GM19372 (cell line): ENCODE data around the gene TRPM6.

ENCODE experiments used
- ATAC-seq: cut with Tn5 transposase; IDR thresholded peaks from one replicate; pipeline ENCODE4 v1.9.1; 2021; ENCODE audit warnings: mild to moderate bottlenecking, low read depth, moderate library complexity; ENCODE audit not compliant: unreplicated experiment

The TRPM6 gene

DNA sequence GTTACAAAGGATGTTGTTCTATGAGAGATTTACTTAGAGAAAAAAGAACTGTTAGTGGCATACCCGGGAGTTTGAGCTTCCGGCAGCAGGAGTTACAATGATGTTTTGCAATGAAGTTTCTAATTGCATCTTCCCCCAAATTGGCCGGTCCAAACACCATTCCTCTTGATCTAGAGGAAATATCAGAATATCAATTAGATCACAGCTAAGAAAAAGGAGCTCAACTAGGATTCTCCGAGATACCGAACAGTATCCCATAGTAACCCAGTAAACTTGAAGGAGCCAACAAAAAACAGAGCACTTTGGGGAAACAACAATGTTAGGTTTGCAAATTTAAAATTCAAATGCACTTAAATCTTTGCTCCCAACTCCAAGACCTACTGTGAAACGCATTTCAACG lies 159.5 kb downstream of the TRPM6 start:
- no peak for ATAC-seq

DNA sequence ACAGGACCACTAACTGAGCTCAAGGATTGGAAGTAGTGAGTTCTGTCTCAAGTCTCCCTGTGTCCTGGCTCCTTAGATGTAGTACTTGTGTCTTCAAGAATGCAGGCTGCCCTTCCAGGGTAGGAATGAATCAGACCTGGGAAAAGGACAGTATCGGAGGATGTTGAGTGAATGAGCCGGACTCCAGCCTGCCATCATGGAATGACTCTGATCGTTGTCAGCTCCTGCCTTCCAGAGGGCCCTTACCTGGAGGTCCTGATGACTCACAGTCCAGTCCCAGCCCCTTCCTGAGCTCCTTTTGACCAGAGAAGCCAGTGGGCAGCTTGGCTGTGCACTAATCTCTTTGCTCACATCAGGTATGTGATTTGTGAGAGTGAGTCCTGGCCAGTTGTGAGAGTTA lies 161.1 kb downstream of the TRPM6 start:
- no peak for ATAC-seq

DNA sequence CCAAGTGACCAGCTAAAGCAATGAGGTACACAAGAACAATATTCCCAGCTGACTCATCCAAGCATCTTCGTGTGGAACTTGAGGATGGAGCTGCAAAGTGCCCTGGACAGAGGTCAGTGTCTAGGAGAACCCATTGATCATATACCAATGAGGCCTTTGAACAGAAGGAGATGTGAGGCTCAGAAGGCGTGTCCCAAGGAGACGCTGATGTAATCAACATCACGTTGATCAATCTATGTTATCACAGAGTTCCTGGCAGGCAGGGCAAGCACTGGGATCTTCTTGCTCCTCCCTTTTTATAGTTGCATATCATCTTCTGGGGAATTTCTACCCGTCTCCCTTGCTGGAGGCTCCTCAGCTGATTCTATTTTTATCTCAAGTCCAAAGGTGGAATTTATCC lies 163.4 kb downstream of the TRPM6 start:
- no peak for ATAC-seq

DNA sequence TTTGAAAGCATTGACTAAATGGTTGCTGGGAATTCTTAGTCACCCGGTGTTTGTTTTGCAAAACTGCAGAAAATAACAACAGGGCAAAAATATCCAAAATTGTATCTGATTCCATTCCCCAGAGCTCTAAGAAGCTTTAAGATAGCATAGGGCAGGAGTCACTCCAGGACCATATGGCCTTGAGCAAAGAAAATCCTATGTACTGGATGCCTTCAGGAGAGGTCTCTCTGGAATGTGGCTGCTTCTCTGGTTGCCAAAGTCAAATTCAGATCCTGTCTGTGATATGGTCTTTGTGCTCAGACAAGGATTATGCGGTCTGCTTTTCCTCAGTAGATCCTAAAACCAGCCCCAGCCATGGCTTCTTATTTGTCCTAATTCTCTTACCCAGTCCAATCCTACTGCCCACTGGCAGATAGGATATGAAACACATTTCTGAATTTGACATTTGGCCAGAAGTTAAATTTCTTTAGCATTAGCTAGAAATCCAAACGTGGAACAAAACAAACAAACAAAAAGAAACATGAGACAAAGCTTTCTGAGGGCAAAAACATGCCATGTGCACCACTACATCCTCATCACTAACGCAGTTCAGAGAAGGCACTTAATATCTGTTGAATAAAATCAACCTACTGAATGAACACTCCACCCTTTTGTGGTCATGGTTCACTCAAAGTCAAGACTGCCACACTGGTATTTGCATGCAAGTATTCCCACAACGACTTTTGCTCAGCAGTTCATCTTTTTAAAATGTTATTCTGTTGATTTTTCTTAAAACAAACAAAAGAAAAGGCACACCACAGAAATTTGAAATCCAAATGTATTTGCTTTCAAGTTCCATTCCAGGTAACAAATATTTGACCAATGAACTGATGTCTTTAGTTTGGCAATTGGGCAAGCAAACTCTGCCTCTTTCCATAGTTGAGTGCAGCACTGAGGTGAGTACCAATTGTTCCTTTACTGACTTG lies 165.7 kb downstream of the TRPM6 start:
- ATAC-seq: no peak

DNA sequence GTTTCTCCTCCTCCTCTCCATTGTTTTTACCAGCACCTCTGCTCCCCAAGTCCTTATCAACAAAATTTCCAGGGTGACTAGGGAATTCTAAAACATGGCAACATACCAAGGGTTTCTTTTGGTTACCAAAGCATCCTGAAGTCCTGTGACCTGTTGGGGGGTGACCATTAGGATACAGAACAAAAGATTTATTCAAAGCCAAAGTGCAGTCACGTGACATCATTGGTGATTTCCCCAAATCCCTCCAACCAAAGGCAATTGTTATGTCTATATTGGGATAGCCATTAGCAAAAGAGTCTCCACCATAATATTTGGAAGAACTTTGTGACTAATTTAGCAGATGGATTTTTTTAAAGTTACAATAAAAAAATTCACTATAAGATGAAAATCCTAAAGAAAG lies 168.4 kb downstream of the TRPM6 start:
- ATAC-seq: no peak

DNA sequence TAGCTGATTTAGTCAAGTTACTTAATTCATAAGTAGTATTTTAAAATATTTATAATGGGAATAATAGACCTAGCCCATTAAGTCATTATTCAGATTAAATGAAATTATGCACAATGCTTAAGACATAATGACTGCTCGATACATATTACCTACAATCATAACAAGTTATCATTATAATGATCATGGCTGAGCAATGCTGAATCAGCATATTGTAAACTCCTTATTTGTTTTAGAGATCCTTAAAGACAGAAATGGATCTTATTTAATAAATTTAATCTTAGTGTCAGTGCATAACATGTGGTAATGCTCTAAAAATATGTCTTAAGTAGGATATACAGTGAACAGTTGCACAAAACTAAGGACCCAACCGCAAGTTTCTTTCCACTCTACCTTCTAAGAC lies 169.0 kb downstream of the TRPM6 start:
- ATAC-seq: no peak

DNA sequence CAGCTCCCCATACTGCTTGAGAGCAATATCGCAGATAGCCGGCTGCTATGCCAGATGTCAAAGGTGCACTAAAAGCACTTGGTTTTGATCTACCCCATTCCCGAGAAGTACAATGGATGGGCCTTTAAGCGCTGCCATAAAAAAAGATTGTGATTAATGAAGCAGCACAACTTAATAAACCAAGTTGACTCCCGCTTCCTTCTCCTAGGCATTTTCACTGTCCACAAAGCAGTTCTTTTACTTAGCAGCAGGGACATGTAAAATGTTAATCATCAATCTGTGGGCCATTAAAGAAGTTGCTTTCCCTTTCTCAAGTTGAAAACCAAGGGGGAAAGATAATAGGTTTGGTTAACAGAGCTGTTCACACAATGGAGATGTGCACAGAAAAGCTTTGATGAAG lies 176.4 kb downstream of the TRPM6 start:
- no peak for ATAC-seq

DNA sequence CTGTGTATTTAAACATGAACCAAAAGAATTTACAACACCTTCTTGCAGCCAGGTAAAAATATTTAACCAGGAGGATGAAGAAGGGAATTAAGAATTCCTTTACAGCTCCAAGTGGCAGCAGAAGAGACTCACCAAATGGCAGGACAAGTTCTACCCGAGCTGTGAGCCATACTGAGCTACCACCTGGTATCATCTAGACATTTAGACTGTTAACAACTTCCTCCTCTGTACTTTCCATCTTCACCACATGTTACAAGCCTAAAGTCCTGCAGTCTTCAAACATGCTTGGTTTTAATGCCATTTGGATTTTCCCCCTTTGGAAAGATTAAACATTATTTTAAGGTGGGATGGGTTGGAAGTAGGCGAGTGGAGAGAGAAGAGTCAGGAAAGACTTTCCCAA lies 190.2 kb downstream of the TRPM6 start:
- ATAC-seq: no peak

DNA sequence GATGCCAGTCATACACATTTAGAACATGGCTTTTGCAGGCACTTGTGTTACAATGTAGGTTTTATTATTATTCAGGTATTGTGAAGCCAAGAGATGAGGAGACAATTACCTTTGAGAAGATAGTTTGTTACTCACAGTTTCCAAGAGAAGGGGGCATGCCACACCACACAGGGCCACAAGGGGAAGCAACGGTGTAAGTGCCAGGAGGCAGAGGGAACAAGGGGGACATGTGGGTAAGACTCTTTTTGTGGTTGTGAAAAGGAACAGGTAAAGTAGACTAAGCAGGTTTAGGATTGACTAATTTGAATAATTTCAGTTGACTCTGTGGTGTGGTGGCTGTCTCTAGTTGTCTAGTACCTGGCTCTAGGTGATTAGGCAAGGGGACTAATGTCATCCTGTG lies 191.2 kb downstream of the TRPM6 start:
- ATAC-seq: no peak

DNA sequence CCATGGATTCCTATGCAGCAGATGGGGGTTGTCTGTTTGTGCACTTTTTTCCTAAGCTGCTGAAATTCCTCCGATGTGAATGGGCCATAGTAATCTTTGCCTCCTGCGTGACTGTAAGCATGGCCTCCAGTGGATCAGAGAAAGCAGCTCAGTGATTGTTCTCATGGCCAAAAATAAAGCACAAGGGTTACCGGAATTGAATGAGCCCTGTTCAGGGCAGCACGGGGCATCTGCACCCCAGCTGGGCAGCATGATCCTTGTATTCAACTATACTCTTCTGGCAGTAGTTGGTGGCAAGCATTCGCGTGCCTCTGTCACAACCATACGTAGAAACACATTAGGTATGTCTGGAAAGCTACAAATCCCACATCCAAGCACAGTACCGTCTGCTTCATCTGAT lies 196.7 kb downstream of the TRPM6 start:
- no peak for ATAC-seq

DNA sequence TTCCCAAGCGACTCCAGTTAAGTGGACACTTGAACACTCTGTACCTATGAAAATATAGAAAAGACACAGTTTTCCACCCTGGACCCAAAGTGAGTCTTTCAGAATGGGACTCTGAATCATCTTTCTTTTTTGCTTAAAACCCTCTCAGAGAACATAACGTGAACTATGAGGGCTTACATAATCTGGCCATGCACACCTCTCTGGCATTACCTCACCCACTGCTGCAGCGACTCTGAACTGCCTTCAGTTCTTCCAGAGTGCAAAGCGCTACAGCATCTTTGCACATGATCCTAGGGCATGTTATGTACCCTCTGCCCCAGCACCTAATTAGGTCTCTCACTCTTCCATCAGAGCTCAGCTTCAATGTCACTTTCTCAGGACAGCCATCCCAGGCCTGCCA lies 204.4 kb downstream of the TRPM6 start:
- ATAC-seq: no peak

DNA sequence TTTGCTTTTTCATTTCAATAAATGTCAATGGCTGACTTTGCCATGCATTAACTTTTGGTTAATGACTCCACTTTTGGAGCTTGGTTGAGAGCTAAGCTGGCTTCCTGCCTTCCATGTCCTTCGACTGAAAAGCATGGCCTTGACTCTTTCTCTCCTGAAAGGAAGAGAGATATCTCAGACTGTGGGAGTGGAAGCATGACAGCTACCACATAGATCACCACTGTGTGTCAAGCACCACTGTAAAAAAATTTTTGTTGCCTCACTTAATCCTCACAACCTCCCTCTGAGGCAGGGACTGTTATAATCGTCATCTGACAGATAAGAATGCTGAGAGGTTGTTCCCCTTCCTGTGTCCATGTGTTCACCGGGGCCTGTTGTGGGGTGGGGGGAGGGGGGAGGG lies 205.8 kb downstream of the TRPM6 start:
- no peak for ATAC-seq

DNA sequence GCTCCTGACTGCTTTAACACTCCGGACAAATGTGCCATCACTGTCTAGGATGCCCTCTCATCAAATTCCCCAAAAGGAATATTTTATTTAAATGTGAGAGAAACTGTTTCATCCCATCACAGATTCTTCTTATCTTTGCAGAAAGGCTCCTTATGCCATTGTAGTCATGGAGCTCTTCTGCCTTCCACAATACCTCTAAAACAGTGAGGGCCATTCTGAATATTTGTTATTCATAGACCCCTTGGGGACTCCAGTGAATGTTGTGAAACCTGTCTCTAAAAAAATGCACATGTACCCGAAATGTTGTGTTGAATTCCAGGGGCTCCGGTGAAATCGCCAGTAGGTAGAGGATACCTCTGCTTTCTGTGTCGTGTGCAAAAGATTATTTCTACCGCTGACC lies 213.6 kb downstream of the TRPM6 start:
- ATAC-seq: no peak
